SK-N-SH treated with all-trans-retinoic acid at 6 μM for 48 hours (cell line): Measurements from ENCODE around the gene PLBD2.

ENCODE experiments used
- ATAC-seq: fragments of 200-7000 bp; cut with Tn5 transposase; 3 replicates; pipeline ENCODE4 v1.9.1; 2020; ENCODE audit warnings: mild to moderate bottlenecking, moderate library complexity
- BACH2 ChIP-seq: fragments of 250-450 bp; sonication (Bioruptor Pico); IDR thresholded peaks from 2 replicates; pipeline ENCODE4 v1.9.0; 2021; ENCODE audit warnings: mild to moderate bottlenecking, borderline replicate concordance
- ESRRG ChIP-seq: fragments of 250-450 bp; sonication (Bioruptor Pico); IDR thresholded peaks from 2 replicates; pipeline ENCODE4 v1.6.1; 2021; ENCODE audit warnings: mild to moderate bottlenecking
- GLIS3 ChIP-seq: fragments of 250-450 bp; sonication (Bioruptor Pico); IDR thresholded peaks from 2 replicates; pipeline ENCODE4 v1.5.0; 2020; ENCODE audit warnings: mild to moderate bottlenecking, moderate library complexity
- ISL1 ChIP-seq: fragments of 250-450 bp; sonication (Bioruptor Pico); IDR thresholded peaks from 2 replicates; pipeline ENCODE4 v2.1.2; 2022; ENCODE audit warnings: mild to moderate bottlenecking, moderate library complexity
- OSR1 ChIP-seq: fragments of 250-450 bp; sonication (Bioruptor Pico); IDR thresholded peaks from 2 replicates; pipeline ENCODE4 v1.8.0; 2022; ENCODE audit warnings: moderate library complexity, mild to moderate bottlenecking, inconsistent platforms
- PPARA ChIP-seq: fragments of 250-450 bp; sonication (Bioruptor Pico); IDR thresholded peaks from 2 replicates; pipeline ENCODE4 v1.5.0; 2020; ENCODE audit warnings: mild to moderate bottlenecking, borderline replicate concordance
- RARB ChIP-seq: fragments of 250-450 bp; sonication (Bioruptor Pico); IDR thresholded peaks from 2 replicates; pipeline ENCODE4 v1.8.0; 2021; ENCODE audit warnings: mild to moderate bottlenecking, moderate library complexity
- SNAI2 ChIP-seq: fragments of 250-450 bp; sonication (Bioruptor Pico); IDR thresholded peaks from 2 replicates; pipeline ENCODE4 v1.5.0; 2020; ENCODE audit warnings: mild to moderate bottlenecking, moderate library complexity
- TCF4 ChIP-seq: fragments of 250-450 bp; sonication (Bioruptor Pico); IDR thresholded peaks from 2 replicates; pipeline ENCODE4 v1.8.0; 2021; ENCODE audit warnings: mild to moderate bottlenecking, moderate library complexity, borderline replicate concordance
- TOX ChIP-seq: fragments of 250-450 bp; sonication (Bioruptor Pico); IDR thresholded peaks from 2 replicates; pipeline ENCODE4 v1.8.0; 2021; ENCODE audit warnings: mild to moderate bottlenecking, moderate library complexity, borderline replicate concordance
- ZC3H10 ChIP-seq: fragments of 250-450 bp; sonication (Bioruptor Pico); IDR thresholded peaks from 2 replicates; pipeline ENCODE4 v1.5.1; 2021; ENCODE audit warnings: mild to moderate bottlenecking, moderate library complexity
- ZFP3 ChIP-seq: fragments of 250-450 bp; sonication (Bioruptor Pico); IDR thresholded peaks from 2 replicates; pipeline ENCODE4 v1.5.0; 2020; ENCODE audit warnings: mild to moderate bottlenecking, moderate library complexity
- ZFP30 ChIP-seq: fragments of 450-650 bp; formaldehyde crosslinking; IDR thresholded peaks from 2 replicates; pipeline ENCODE4 v1.5.0; 2022; ENCODE audit warnings: mild to moderate bottlenecking, moderate library complexity
- ZNF565 ChIP-seq: fragments of 450-650 bp; formaldehyde crosslinking; conservative IDR thresholded peaks from 2 replicates; pipeline ENCODE4 v1.5.0; 2020; ENCODE audit warnings: low read depth, mild to moderate bottlenecking, moderate library complexity
- ZNF70 ChIP-seq: fragments of 450-650 bp; formaldehyde crosslinking; IDR thresholded peaks from 2 replicates; pipeline ENCODE4 v1.5.0; 2020; ENCODE audit warnings: mild to moderate bottlenecking, moderate library complexity
- ZNF8 ChIP-seq: fragments of 450-650 bp; formaldehyde crosslinking; IDR thresholded peaks from 2 replicates; pipeline ENCODE4 v1.5.0; 2020; ENCODE audit warnings: mild to moderate bottlenecking, moderate library complexity
- TF ChIP-seq, protein P1 (sequence below): fragments of 250-450 bp; sonication (Bioruptor Pico); IDR thresholded peaks from 2 replicates; pipeline ENCODE4 v1.5.0; 2020; ENCODE audit warnings: mild to moderate bottlenecking, moderate library complexity
- TF ChIP-seq, protein P2 (sequence below): fragments of 250-450 bp; sonication (Bioruptor Pico); IDR thresholded peaks from 2 replicates; pipeline ENCODE4 v1.5.1; 2020; ENCODE audit warnings: low read depth, mild to moderate bottlenecking, moderate library complexity
- TF ChIP-seq, protein P3 (sequence below): fragments of 250-450 bp; sonication (Bioruptor Pico); IDR thresholded peaks from 2 replicates; pipeline ENCODE4 v1.5.1; 2021; ENCODE audit warnings: mild to moderate bottlenecking, moderate library complexity
- TF ChIP-seq, protein P4 (sequence below): fragments of 250-450 bp; sonication (Bioruptor Pico); IDR thresholded peaks from 2 replicates; pipeline ENCODE4 v1.8.0; 2021; ENCODE audit warnings: low read depth, mild to moderate bottlenecking, moderate library complexity, borderline replicate concordance

Gene PLBD2

DNA sequence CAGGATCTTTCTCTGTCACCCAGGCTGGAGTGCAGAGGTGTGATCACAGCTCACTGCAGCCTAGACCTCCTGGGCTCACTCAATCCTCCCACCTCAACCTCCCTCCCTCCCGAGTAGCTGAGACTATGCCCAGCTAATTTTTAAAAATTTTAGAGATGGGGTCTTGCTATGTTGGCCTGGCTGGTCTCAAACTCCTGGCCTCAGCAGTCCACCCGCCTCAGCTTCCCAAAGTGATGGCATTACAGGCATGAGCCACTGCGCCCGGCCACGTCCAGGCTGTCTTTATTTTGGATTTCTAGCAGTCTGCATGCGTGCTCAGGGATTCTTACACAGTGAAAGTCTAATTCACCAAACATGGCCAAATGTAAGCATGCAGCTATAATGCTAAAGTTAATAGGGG lies 41.3 kb upstream of the PLBD2 start (continued):
- TF ChIP-seq, protein P1, sequence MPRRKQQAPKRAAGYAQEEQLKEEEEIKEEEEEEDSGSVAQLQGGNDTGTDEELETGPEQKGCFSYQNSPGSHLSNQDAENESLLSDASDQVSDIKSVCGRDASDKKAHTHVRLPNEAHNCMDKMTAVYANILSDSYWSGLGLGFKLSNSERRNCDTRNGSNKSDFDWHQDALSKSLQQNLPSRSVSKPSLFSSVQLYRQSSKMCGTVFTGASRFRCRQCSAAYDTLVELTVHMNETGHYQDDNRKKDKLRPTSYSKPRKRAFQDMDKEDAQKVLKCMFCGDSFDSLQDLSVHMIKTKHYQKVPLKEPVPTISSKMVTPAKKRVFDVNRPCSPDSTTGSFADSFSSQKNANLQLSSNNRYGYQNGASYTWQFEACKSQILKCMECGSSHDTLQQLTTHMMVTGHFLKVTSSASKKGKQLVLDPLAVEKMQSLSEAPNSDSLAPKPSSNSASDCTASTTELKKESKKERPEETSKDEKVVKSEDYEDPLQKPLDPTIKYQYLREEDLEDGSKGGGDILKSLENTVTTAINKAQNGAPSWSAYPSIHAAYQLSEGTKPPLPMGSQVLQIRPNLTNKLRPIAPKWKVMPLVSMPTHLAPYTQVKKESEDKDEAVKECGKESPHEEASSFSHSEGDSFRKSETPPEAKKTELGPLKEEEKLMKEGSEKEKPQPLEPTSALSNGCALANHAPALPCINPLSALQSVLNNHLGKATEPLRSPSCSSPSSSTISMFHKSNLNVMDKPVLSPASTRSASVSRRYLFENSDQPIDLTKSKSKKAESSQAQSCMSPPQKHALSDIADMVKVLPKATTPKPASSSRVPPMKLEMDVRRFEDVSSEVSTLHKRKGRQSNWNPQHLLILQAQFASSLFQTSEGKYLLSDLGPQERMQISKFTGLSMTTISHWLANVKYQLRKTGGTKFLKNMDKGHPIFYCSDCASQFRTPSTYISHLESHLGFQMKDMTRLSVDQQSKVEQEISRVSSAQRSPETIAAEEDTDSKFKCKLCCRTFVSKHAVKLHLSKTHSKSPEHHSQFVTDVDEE, result no peak
- no peak for TF ChIP-seq ISL1

DNA sequence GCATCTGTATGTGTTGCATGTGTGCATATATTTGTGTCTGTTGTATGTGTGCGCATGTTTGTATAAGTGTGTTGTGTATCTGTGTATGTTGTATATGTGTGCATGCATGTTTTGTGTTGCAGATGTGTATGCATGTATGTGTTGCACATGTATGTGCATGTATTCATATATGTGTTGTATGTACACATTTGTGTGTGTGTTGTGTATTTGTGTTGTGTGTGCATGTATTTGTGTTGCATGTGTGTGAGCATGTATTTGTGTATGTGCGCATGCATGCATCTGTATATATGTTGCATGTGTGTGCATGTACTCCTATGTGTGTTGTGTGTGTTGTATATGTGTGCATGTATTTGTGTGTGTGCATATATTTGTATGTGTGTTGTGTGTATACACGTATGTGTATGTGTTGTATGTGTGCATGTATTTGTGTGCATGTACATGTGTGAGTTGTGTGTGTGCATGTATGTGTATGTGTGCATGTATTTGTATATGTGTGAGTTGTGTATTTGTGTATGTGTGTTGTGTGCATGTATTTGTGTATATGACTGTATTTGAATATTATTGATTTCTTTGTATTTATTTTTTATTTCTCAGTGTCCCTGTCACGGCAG lies 40.2 kb upstream of the PLBD2 start:
- TF ChIP-seq ZNF70, result no peak
- no peak for ATAC-seq

DNA sequence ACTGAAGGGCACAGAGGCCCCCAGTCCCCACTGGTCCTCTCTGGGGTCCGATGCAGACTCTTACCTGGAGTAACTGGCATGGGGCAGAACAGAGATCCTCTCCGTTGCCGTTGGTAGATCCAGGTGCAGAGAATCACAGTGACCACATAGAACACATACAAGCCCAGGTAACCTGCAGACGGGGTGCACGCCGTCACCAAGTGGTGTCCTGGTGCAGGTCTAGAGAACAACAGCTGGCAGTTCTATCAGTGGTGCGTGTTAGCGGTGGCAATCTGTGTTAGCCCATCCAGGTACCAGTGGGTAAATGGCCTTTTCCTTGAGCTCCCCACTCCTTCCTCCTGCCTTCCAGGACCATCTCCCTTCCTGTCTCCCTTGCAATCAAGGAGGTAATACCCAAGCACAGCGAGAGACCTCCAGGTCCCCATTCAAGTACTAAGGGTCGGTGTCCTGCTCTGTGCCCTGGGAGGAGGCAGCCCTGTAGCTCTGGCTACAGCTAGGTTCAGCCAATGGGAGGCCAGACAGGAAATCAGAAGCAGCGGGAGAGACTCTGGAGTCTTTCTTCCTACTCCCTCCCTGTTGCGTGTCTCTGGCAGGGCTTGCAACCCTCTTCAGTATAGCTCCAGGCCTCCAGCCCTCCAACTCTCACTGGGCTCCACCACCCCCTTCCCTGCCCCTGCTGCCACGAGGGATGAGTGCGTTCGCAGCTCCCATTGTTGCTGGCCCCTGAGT lies 39.3 kb upstream of the PLBD2 start:
- TF ChIP-seq ZFP30 (CRISPR knock-in tag) (no peak), ZNF8 (CRISPR knock-in tag) (no peak), GLIS3 (CRISPR knock-in tag) (no peak), RARB (CRISPR knock-in tag) (no peak), TOX (CRISPR knock-in tag) (no peak)
- TF ChIP-seq, protein P2, sequence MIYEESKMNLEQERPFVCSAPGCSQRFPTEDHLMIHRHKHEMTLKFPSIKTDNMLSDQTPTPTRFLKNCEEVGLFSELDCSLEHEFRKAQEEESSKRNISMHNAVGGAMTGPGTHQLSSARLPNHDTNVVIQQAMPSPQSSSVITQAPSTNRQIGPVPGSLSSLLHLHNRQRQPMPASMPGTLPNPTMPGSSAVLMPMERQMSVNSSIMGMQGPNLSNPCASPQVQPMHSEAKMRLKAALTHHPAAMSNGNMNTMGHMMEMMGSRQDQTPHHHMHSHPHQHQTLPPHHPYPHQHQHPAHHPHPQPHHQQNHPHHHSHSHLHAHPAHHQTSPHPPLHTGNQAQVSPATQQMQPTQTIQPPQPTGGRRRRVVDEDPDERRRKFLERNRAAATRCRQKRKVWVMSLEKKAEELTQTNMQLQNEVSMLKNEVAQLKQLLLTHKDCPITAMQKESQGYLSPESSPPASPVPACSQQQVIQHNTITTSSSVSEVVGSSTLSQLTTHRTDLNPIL (CRISPR knock-in tag), result no peak
- no peak for ATAC-seq

DNA sequence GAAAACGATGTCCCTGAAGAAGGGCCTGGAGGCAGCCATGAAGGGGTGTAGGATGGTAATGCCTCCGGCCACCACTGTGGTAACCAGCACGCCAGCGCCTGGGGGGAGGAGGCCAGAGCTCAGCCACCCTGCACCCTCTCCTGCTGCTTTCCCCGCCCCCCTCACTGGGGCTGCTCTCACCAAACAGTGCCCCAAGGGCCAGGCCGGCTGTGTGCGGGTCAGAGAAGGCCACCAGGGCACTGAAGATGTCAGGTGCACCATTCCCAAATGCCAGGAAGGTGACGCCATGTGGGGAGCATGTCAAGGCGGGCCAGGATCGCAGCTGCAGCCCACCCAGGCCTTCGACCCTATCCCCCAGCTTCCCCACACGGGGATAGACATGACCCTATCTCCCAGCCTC lies 38.0 kb upstream of the PLBD2 start:
- ATAC-seq, result no peak
- TF ChIP-seq ISL1 (no peak), SNAI2 (no peak), ZFP3 (CRISPR knock-in tag) (no peak), BACH2 (CRISPR knock-in tag) (no peak), OSR1 (CRISPR knock-in tag) (no peak), RARB (CRISPR knock-in tag) (no peak), ESRRG (CRISPR knock-in tag) (no peak), ZNF8 (CRISPR knock-in tag) (no peak), ZNF70 (no peak), ZNF565 (CRISPR knock-in tag) (no peak), ZFP30 (CRISPR knock-in tag) (no peak), TCF4 (CRISPR knock-in tag) (no peak), GLIS3 (CRISPR knock-in tag) (no peak)
- TF ChIP-seq, protein P1, result no peak
- TF ChIP-seq, protein P3, sequence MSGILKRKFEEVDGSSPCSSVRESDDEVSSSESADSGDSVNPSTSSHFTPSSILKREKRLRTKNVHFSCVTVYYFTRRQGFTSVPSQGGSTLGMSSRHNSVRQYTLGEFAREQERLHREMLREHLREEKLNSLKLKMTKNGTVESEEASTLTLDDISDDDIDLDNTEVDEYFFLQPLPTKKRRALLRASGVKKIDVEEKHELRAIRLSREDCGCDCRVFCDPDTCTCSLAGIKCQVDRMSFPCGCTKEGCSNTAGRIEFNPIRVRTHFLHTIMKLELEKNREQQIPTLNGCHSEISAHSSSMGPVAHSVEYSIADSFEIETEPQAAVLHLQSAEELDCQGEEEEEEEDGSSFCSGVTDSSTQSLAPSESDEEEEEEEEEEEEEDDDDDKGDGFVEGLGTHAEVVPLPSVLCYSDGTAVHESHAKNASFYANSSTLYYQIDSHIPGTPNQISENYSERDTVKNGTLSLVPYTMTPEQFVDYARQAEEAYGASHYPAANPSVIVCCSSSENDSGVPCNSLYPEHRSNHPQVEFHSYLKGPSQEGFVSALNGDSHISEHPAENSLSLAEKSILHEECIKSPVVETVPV (CRISPR knock-in tag), result no peak

DNA sequence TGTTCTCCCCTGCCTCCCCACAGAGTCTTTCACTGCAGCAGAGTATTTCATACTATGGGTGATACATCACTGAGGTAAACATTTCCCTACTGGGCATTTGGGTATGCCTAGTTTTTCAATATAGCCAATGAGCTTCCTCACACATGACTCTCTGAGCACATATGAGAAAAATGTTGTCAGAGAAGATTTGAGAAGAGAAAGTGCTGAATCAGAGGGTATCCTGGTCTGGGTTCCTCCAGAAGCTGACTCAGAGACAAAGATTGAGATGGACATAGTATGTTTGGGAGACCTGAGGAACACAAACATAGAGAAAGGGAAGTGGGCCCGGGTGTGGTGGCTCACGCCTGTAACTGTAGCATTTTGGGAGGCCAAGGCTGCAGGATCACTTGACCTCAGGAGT lies 36.0 kb upstream of the PLBD2 start:
- no peak for ATAC-seq
- no peak for TF ChIP-seq ZNF70
- TF ChIP-seq RARB (CRISPR knock-in tag), result no peak
- TF ChIP-seq, protein P4, sequence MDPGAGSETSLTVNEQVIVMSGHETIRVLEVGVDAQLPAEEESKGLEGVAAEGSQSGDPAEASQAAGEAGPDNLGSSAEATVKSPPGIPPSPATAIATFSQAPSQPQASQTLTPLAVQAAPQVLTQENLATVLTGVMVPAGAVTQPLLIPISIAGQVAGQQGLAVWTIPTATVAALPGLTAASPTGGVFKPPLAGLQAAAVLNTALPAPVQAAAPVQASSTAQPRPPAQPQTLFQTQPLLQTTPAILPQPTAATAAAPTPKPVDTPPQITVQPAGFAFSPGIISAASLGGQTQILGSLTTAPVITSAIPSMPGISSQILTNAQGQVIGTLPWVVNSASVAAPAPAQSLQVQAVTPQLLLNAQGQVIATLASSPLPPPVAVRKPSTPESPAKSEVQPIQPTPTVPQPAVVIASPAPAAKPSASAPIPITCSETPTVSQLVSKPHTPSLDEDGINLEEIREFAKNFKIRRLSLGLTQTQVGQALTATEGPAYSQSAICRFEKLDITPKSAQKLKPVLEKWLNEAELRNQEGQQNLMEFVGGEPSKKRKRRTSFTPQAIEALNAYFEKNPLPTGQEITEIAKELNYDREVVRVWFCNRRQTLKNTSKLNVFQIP (CRISPR knock-in tag), result no peak
- TF ChIP-seq, protein P3 (CRISPR knock-in tag), result no peak
- TF ChIP-seq ZNF8 (CRISPR knock-in tag), result no peak
- TF ChIP-seq ESRRG (CRISPR knock-in tag), result no peak
- TF ChIP-seq, protein P2 (CRISPR knock-in tag), result no peak
- no peak for TF ChIP-seq ZC3H10
- TF ChIP-seq OSR1 (CRISPR knock-in tag), result no peak
- TF ChIP-seq PPARA (CRISPR knock-in tag), result no peak
